Skeletal muscle cell (primary cell): ENCODE results near the gene ZNF345.

ENCODE experiments used
- DNase-seq: peaks from one replicate; pipeline ENCODE4 v3.0.0-alpha.2; 2010; ENCODE audit warnings: low read depth
- H3K4me3 ChIP-seq: 2 replicates; pipeline ENCODE4 v1.5.1; 2011; ENCODE audit warnings: low read depth, mild to moderate bottlenecking, control low read depth, low read length, moderate library complexity

Gene ZNF345

GRCh38 chr19:36915992-36916830, 65.5 kb downstream of the ZNF345 start, which contains the start of the genes ZNF568 and ZNF829:
ZNF568 (plus strand) TSS chr19:36916332; CDS start chr19:36922771, 6,439 bp downstream.
ZNF829 (minus strand) TSS chr19:36916291; CDS start chr19:36915167, 1,124 bp downstream.
- peak within 1 kb of the TSS; percentile 78 for H3K4me3 ChIP-seq
- peak; percentile 65 for DNase-seq

- H3K4me3 ChIP-seq = peak overlapping the region; percentile 78
- peak; percentile 5 for DNase-seq
Observed at GRCh38 chr19:36916991-36917390, 66.3 kb downstream of the ZNF345 start.

- no peak overlapping the region for H3K4me3 ChIP-seq
- no peak for DNase-seq
Observed at GRCh38 chr19:36918090-36918489, 67.4 kb downstream of the ZNF345 start.
